Adipocyte (in vitro differentiated cells): ENCODE data around the gene NUP210L.
"Not testable (repeated sequence)": the region's sequence is repeated elsewhere in the genome, so short reads cannot be mapped to it uniquely, and the experiment has no call there.

ENCODE experiments used
- DNase-seq: peaks from one replicate; pipeline ENCODE4 v3.0.0-alpha.2; 2015; ENCODE audit warnings: low read depth
- H3K27me3 ChIP-seq: replicated peaks from 2 replicates; pipeline ENCODE4 v1.7.0; 2013; ENCODE audit warnings: mild to moderate bottlenecking, low read length, moderate library complexity; ENCODE audit not compliant: control insufficient read depth, insufficient read depth
- H3K36me3 ChIP-seq: 2 replicates; pipeline ENCODE4 v1.7.0; 2013; ENCODE audit warnings: low read length, mild to moderate bottlenecking, moderate library complexity; ENCODE audit not compliant: control insufficient read depth, insufficient read depth, severe bottlenecking
- H3K4me1 ChIP-seq: 2 replicates; pipeline ENCODE4 v1.7.0; 2013; ENCODE audit warnings: mild to moderate bottlenecking, low read length, moderate library complexity; ENCODE audit not compliant: control insufficient read depth, insufficient read depth
- H3K4me3 ChIP-seq: 2 replicates; pipeline ENCODE4 v1.7.0; 2013; ENCODE audit warnings: mild to moderate bottlenecking, low read length, moderate library complexity
- H3K9ac ChIP-seq: 2 replicates; pipeline ENCODE4 v1.7.0; 2013; ENCODE audit warnings: mild to moderate bottlenecking, low read length, moderate library complexity
- H3K9me3 ChIP-seq: 2 replicates; pipeline ENCODE4 v1.7.0; 2013; ENCODE audit warnings: mild to moderate bottlenecking, low read length, moderate library complexity; ENCODE audit not compliant: control insufficient read depth

NUP210L gene

DNA sequence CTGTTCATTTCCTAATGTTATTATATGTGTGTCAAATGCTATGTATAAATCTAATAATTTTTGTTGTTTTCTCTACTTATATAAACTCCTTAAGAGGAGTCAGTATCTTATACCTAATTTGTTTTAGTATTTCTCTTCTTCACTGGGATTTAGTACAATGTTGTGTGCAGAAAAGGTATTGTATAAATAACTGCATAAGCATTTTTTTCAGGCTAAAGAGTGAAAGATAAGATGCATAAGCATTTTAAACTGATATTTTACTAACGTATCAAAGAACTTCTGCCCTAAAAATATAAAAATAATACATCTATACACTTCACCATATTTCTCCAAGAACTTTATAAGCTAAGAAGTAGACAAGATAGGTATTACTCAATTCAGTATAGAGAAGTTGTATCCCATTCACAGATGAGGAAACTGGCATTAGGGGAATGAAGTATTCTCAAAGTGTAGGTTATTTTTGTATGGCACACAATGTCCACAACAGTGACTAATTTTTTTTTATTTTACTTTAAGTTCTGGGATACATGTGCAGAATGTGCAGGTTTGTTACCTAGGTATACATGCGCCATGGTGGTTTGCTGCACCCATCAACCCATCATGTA lies 59.3 kb downstream of the NUP210L start:
- Histone ChIP-seq H3K9me3 (no peaks in the 10 kb centered on the region), H3K4me3 (no peak overlapping the region), H3K9ac (no peak overlapping the region), H3K27me3 (no peaks in the 10 kb centered on the region), H3K36me3 (no peaks in the 10 kb centered on the region), H3K4me1 (no peaks in the 10 kb centered on the region)
- DNase-seq = no peak

DNA sequence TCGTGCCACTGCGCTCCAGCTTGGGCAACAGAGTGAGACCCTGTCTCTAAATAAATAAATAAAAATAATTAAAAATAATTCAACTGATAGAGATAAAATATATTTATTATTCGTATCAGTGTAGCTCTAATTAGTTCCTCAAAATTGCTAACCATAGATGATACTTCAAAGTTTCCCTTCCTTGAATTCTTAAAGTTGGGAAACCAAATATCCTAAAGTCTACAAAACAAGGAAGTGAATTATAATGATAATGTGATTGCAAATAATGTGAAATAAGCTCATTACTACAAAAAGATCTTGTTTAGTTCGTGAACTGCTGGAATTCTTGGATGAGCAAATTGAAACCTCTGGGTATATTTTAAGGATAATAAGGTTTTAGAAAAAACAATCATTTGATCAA lies 60.5 kb downstream of the NUP210L start:
- Histone ChIP-seq H3K9me3 (no peaks in the 10 kb centered on the region), H3K9ac (no peak overlapping the region), H3K27me3 (no peaks in the 10 kb centered on the region), H3K4me3 (no peak overlapping the region), H3K36me3 (no peaks in the 10 kb centered on the region), H3K4me1 (no peaks in the 10 kb centered on the region)
- no peak for DNase-seq

DNA sequence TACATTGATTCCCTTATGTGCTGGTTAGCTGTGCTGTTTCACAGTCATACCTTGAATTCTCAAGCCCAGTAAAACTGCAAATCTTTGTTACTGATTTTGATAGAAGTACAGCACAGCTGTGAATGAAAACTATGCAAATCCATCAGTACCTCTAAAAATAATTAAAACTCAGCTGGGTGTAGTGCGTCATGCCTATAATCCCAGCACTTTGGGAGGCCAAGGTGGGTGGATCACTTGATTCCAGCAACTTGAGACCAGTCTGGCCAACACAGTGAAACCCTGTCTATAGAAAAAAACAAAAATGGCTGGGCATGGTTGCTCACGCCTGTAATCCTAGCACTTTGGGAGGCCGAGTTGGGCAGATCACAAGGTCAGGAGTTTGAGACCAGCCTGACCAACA lies 61.2 kb downstream of the NUP210L start:
- H3K36me3 ChIP-seq = no peaks in the 10 kb centered on the region
- H3K4me3 ChIP-seq = no peak overlapping the region
- no peaks in the 10 kb centered on the region for H3K9me3 ChIP-seq
- DNase-seq = no peak
- H3K4me1 ChIP-seq = no peaks in the 10 kb centered on the region
- no peak overlapping the region for H3K9ac ChIP-seq
- H3K27me3 ChIP-seq = no peaks in the 10 kb centered on the region

DNA sequence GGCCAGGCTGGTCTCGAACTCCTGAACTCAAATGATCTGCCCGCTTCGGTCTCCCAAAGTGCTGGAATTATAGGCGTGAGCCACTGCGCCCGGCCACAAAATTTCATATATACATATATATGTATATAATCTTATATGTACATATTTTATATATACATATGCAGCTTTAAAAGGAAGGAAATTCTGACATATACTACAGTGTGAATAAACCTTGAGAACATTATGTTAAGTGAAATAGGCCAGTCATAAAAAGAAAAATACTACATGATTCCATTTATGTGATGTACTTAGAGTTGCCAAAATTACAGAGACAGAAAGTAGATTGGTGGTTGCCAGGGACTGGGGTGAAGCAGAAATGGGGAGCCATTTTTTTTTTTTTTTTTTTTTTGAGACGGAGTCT lies 63.2 kb downstream of the NUP210L start:
- peaks cover 4% of the 10 kb centered on the region for H3K9me3 ChIP-seq
- H3K27me3 ChIP-seq = no peaks in the 10 kb centered on the region
- H3K4me3 ChIP-seq = no peak overlapping the region
- no peak for DNase-seq
- no peak overlapping the region for H3K9ac ChIP-seq
- H3K4me1 ChIP-seq = no peaks in the 10 kb centered on the region
- H3K36me3 ChIP-seq = no peaks in the 10 kb centered on the region

DNA sequence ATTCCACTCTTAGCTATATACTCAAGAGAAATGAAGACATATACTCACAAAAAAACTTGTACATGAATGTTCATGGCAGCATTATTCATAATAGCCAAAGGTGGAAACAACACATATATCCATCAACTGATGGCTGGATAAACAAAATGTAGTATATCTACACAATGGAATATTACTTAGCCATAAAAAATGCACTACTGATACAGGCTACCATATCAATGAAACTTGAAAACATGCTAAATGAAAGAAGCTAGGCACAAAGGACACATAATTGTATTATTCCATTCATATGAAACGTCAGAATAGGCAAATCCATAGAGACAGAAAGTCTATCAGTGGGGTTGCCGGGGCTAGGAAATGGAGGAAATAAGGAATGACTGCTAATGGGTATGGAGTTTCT lies 67.3 kb downstream of the NUP210L start:
- H3K4me3 ChIP-seq = no peak overlapping the region
- H3K36me3 ChIP-seq = no peaks in the 10 kb centered on the region
- H3K9me3 ChIP-seq = peaks cover 8% of the 10 kb centered on the region
- DNase-seq = no peak
- H3K27me3 ChIP-seq = no peaks in the 10 kb centered on the region
- no peak overlapping the region for H3K9ac ChIP-seq
- no peaks in the 10 kb centered on the region for H3K4me1 ChIP-seq

GRCh38 chr1:154083057-154083456 lies 71.8 kb downstream of the NUP210L start:
- not testable (repeated sequence) for H3K4me3 ChIP-seq, H3K9me3 ChIP-seq, H3K27me3 ChIP-seq, H3K9ac ChIP-seq, DNase-seq, H3K36me3 ChIP-seq, H3K4me1 ChIP-seq

DNA sequence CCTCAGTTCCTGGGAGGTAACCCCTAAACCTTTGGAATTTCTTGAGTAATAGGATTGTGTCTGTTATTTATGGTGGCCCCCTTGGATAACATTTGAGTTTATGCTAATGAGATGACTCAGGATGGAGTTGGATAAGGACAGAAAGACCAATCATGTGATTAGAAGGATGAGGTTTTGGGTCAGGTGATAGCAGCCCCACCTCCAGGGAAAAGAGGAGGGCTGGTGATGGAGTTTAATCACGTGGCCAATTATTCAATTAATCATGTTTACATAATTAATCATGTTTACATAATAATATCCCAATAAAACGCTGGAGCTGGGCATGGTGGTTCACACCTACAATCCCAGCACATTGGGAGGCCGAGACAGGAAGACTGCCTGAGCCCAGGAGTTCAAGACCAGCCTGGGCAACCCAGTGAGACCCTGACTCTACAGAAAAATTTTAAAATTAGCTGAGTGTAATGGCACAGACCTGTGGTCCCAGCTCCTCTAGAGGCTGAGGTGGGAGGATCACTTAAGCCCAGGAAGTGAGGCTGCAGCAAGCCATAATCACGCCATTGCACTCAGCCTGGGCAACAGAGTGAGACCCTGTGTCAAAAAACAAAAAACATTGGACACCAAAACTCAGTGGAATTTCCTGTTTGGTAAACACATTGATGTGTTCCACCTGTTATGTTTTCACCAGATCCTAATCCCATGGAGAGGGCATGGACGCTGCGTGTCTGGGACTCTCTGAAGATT lies 73.3 kb downstream of the NUP210L start:
- DNase-seq = no peak
- no peak overlapping the region for H3K9ac ChIP-seq
- no peaks in the 10 kb centered on the region for H3K4me1 ChIP-seq
- no peaks in the 10 kb centered on the region for H3K36me3 ChIP-seq
- H3K27me3 ChIP-seq = no peaks in the 10 kb centered on the region
- H3K9me3 ChIP-seq = peaks cover 8% of the 10 kb centered on the region
- no peak overlapping the region for H3K4me3 ChIP-seq

GRCh38 chr1:154076413-154076812 lies 78.5 kb downstream of the NUP210L start:
- Histone ChIP-seq H3K9me3 (peaks cover 8% of the 10 kb centered on the region), H3K4me1 (no peaks in the 10 kb centered on the region), H3K36me3 (no peaks in the 10 kb centered on the region)

DNA sequence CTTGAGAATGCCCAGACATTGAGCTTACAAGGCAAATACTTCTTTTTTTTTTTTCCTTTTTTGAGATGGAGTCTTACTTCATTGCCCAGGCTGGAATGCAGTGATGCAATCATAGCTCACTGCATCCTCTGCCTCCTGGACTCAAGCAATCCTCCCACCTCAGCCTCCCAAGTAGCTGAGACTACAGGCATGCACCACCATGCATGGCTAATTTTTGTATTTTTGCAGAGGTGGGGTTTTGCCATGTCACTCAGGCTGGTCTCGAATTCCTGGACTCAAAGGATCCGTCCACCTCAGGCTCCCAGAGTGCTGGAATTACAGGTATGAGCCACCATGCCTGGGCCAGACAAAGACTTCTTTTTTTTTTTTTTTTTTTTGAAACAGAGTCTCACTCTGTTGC lies 79.1 kb downstream of the NUP210L start:
- no peaks in the 10 kb centered on the region for H3K27me3 ChIP-seq
- no peak overlapping the region for H3K9ac ChIP-seq
- DNase-seq = no peak
- peaks cover 8% of the 10 kb centered on the region for H3K9me3 ChIP-seq
- no peak overlapping the region for H3K4me3 ChIP-seq
- no peaks in the 10 kb centered on the region for H3K36me3 ChIP-seq
- H3K4me1 ChIP-seq = no peaks in the 10 kb centered on the region

More at GRCh38 chr1:154076413-154076812, 78.5 kb downstream of the NUP210L start:
- Histone ChIP-seq H3K27me3 (no peaks in the 10 kb centered on the region), H3K9ac (no peak overlapping the region), H3K4me3 (no peak overlapping the region)
- no peak for DNase-seq

DNA sequence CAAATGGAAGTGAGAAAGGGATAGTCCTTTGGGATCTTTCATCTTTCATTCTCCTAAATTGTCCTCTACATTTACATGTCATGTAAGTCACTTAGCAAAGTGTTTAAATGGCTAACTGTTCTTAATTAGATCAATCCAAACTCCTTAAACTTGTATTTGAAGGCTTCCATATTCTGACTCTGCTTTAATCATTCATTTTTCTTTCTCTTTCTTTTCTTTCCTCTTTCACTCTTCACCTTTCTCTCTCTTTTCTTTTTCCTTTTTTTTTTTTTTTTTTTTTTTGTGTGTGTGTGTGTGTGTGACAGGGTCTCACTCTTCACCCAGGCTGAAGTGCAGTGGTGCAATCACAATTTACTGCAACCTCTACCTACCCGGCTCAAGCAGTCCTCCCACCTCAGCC lies 92.6 kb downstream of the NUP210L start:
- no peaks in the 10 kb centered on the region for H3K27me3 ChIP-seq
- no peak overlapping the region for H3K4me3 ChIP-seq
- H3K9ac ChIP-seq = no peak overlapping the region
- H3K9me3 ChIP-seq = no peaks in the 10 kb centered on the region
- no peaks in the 10 kb centered on the region for H3K4me1 ChIP-seq
- no peaks in the 10 kb centered on the region for H3K36me3 ChIP-seq
- no peak for DNase-seq

- H3K4me3 ChIP-seq, H3K36me3 ChIP-seq, H3K9me3 ChIP-seq, H3K9ac ChIP-seq, H3K27me3 ChIP-seq, DNase-seq, H3K4me1 ChIP-seq: not testable (repeated sequence)
Measured at GRCh38 chr1:154047436-154047835, 107.4 kb downstream of the NUP210L start.

DNA sequence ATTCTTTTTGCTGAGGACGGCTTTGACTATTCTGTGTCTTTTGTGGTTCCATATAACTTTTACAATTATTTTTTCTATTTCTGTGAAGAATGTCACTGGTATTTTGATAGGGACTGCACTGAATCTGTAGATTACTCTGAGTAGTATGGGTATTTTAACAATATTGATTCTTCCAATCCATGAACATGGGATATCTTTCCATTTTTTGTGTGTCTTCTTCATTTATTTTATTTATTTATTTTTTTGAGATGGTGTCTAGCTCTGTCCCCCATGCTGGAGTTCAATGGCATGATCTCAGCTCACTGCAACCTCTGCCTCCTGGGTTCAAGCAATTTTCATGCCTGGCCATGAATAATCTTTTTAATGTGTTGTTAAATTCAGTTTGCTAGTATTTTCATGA lies 121.2 kb downstream of the NUP210L start:
- not testable (repeated sequence) for H3K9ac ChIP-seq, DNase-seq, H3K36me3 ChIP-seq, H3K4me1 ChIP-seq, H3K27me3 ChIP-seq, H3K4me3 ChIP-seq
- peaks cover 12% of the 10 kb centered on the region for H3K9me3 ChIP-seq
